LNCaP clone FGC (cell line): Measurements from ENCODE around the gene GDF15.

Experiments
- DNase-seq: peaks from one replicate; pipeline ENCODE4 v3.0.0-alpha.2; 2011; ENCODE audit warnings: low read depth
- H3K4me3 ChIP-seq: 2 replicates; pipeline ENCODE4 v1.5.1; 2011; ENCODE audit warnings: mild to moderate bottlenecking, low read depth, low read length, control low read depth
- CTCF ChIP-seq: IDR thresholded peaks from 2 replicates; pipeline ENCODE4 v1.5.1; 2012; ENCODE audit warnings: mild to moderate bottlenecking; ENCODE audit not compliant: control insufficient read depth, insufficient read depth; ENCODE audit errors: extremely low read depth

Gene GDF15

GRCh38 chr19:18425515-18426415 lies 39.8 kb downstream of the GDF15 start:
- DNase-seq, result no peak
- H3K4me3 ChIP-seq, result no peak overlapping the region

GRCh38 chr19:18426416-18426767 lies 40.4 kb downstream of the GDF15 start:
- no peak for DNase-seq
- no peak for TF ChIP-seq CTCF
- H3K4me3 ChIP-seq, result no peak overlapping the region

More at GRCh38 chr19:18425515-18426415, 39.8 kb downstream of the GDF15 start:
- no peak for TF ChIP-seq CTCF

DNA sequence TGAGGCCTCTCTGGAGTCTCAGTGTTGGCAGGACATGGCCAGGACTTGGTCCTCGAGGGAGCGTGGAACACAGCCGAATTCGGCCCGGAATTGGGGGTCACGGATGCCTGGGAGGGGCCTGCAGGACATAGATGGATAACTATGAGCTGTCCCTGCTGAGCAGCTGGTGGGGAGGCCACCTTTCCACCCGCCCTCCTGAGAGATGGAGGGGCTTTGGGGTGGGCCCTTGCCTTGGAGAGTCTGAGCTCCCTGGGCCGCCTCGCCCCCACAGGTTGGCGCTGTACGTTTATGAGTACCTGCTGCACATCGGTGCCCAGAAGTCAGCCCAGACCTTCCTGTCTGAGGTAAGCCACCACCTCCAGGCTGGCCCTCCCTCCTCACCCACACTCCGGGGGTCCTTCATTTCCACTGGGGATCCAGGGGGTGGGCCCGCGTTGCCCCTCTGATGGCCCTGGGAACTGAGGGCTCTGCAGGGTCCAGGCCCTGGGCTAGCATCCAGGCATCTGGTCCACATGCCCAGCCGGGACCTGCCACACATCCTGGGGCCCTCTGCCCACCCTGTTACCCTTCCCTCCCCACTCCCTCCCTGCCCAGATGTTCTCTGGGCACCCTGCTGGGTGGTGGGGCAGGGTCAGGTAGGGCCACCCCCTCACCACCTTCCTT lies 41.3 kb downstream of the GDF15 start:
- no peak for TF ChIP-seq CTCF
- DNase-seq, result no peak
- H3K4me3 ChIP-seq, result no peak overlapping the region

- TF ChIP-seq CTCF, result no peak
- no peak overlapping the region for H3K4me3 ChIP-seq
- DNase-seq, result no peak
Observed at GRCh38 chr19:18427743-18428113, 41.8 kb downstream of the GDF15 start.

GRCh38 chr19:18428173-18428786 lies 42.3 kb downstream of the GDF15 start:
- no peak for TF ChIP-seq CTCF
- H3K4me3 ChIP-seq, result no peak overlapping the region
- DNase-seq, result no peak

GRCh38 chr19:18428787-18429674 lies 43.1 kb downstream of the GDF15 start:
- H3K4me3 ChIP-seq, result no peak overlapping the region
- DNase-seq, result no peak
- no peak for TF ChIP-seq CTCF
